Ectodermal cell (in vitro differentiated cells): Measurements from ENCODE around the gene TEX13B. TPM values are rescaled to one million over a fixed set of nuclear protein-coding genes. Genes with fewer than 3 reads are reported as not detected.

Experiments used
- H3K27ac ChIP-seq: 2 replicates; pipeline ENCODE4 v1.7.0; 2013; ENCODE audit warnings: mild to moderate bottlenecking, low read depth, low read length; ENCODE audit not compliant: insufficient read depth, poor library complexity, severe bottlenecking
- H3K27me3 ChIP-seq: 2 replicates; pipeline ENCODE4 v1.7.0; 2013; ENCODE audit warnings: mild to moderate bottlenecking, low read length; ENCODE audit not compliant: insufficient read depth, control insufficient read depth, poor library complexity, severe bottlenecking
- H3K36me3 ChIP-seq: one replicate; pipeline ENCODE4 v1.7.0; 2013; ENCODE audit warnings: low read length; ENCODE audit not compliant: control insufficient read depth, insufficient read depth
- H3K4me1 ChIP-seq: one replicate; pipeline ENCODE4 v1.7.0; 2013; ENCODE audit warnings: low read length; ENCODE audit not compliant: control insufficient read depth, insufficient read depth
- H3K4me3 ChIP-seq: 2 replicates; pipeline ENCODE4 v1.7.0; 2013; ENCODE audit warnings: low read depth, low read length, control low read depth; ENCODE audit not compliant: insufficient read depth
- H3K9me3 ChIP-seq: 2 replicates; pipeline ENCODE4 v1.7.0; 2013; ENCODE audit warnings: mild to moderate bottlenecking, low read length, moderate library complexity; ENCODE audit not compliant: control insufficient read depth
- WGBS, 2 experiments: methylation state at CpG; one replicate each; pipeline ENCODE4 v1.1.7; 2013; ENCODE audit warnings: missing lambda C conversion rate in 2 of 2; 5-methylcytosine and 5-hydroxymethylcytosine counted together
- polyA plus RNA-seq, 4 experiments: library from polyadenylated mRNA; stranded (reverse); fragments of 50-300 nt; gene quantifications; one replicate each; pipeline ENCODE4 v1.2.3, GENCODE V29; 2013

The TEX13B gene, protein sequence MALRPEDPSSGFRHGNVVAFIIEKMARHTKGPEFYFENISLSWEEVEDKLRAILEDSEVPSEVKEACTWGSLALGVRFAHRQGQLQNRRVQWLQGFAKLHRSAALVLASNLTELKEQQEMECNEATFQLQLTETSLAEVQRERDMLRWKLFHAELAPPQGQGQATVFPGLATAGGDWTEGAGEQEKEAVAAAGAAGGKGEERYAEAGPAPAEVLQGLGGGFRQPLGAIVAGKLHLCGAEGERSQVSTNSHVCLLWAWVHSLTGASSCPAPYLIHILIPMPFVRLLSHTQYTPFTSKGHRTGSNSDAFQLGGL
- not detected for polyA plus RNA-seq (2013, experiment 1 of 4)
- 0.21 TPM for polyA plus RNA-seq (2013, experiment 2 of 4)
- not detected for polyA plus RNA-seq (2013, experiment 3 of 4)
- not detected for polyA plus RNA-seq (2013, experiment 4 of 4)

DNA sequence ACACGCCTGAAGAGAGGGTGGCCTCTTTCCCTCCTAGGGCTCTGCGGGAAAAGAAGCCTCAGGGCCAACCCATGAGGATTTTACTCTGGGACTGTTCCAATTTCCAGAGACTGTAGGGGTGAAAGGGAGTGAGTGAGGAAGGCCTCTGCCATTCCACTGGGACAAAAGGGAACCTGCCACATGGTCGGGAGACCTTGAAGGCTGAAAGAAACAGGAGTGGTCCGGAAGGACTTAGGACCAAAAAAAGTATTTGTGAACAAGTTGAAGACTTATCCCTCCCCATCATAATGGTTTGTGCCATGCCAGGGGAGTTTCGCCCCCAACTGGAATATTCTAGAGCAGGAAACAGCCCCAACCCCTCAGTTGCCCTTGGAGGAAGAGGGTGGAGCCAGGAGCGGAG, at the start of gene TEX13B:
TSS of gene TEX13B (minus strand) at position 15 of the 400 bp plus-strand sequence. CDS start 243 bp downstream, outside the sequence.
- Histone ChIP-seq H3K4me1 (no peaks in the 10 kb centered on the region), H3K36me3 (no peaks in the 10 kb centered on the region), H3K9me3 (no peaks in the 10 kb centered on the region), H3K27me3 (no peaks in the 10 kb centered on the region), H3K4me3 (no peak within 1 kb of the TSS), H3K27ac (no peak within 1 kb of the TSS)
- 88 to 98% methylated on average over 6 of the region's 6 CpGs for WGBS, 2 experiments

DNA sequence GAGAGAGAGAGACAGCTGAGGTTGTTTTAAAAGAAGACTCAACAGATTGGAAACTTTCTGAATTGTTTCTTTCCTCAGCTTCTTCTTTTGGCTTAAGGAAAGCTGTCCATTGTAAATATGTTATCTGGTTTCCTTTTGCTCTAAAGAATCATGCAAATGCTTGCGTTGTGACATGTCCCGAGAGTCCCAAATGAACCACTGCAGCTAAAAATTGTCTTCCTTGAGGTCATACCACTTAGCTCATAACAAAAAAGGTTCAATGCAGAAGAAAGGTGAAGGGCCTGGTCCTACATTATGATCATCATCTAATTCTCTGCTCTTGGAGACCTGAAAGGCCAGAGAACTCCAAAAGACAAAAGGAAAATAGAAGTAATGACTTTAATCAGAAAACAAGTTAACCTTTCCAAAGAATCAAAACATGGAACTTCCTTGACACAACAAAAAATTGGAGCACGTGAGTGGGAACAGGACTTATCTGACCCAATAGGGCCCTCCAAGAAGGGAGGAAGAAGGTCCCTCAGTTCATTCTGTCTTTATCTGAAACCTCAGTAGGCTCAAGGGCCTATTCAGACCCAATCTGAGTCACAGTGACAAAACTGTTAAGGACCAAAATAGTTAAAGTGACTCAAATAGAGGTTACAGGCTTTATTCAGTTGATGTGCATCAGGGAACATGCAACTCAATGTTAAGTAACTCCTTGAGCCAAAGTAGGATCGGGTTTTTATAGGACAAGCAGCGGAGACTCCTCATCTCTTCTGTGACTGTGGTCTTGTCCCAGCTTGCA, 48.0 kb upstream of the TEX13B start:
- Histone ChIP-seq H3K27me3 (no peaks in the 10 kb centered on the region), H3K9me3 (no peaks in the 10 kb centered on the region), H3K27ac (no peak overlapping the region), H3K4me1 (no peaks in the 10 kb centered on the region), H3K4me3 (no peak overlapping the region), H3K36me3 (no peaks in the 10 kb centered on the region)
- 92 to 97% methylated on average over 5 of the region's 5 CpGs for WGBS, 2 experiments

DNA sequence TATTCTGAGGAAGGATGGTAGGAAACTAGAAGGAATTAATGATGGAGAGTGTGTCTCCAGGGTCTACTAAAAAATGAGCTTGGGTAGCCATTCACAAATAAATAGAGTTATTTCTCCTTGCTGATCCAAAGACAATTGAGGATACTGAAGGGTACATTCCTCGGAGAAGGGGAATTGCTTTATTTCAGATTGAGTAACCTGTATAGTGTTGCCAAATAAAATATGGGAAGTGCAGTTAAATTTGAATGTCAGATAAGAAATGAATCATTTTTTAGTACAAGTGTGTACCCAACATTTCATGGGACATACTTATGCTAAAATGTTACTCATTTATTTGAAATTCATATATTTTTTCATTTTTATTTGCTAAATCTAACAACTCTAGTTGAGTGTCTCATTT, 46.7 kb upstream of the TEX13B start:
- Histone ChIP-seq H3K4me1 (no peaks in the 10 kb centered on the region), H3K4me3 (no peak overlapping the region), H3K27ac (no peak overlapping the region), H3K9me3 (no peaks in the 10 kb centered on the region), H3K36me3 (no peaks in the 10 kb centered on the region), H3K27me3 (no peaks in the 10 kb centered on the region)
- WGBS, 2 experiments: 94 to 100% methylated on average over 1 of the region's 1 CpG

DNA sequence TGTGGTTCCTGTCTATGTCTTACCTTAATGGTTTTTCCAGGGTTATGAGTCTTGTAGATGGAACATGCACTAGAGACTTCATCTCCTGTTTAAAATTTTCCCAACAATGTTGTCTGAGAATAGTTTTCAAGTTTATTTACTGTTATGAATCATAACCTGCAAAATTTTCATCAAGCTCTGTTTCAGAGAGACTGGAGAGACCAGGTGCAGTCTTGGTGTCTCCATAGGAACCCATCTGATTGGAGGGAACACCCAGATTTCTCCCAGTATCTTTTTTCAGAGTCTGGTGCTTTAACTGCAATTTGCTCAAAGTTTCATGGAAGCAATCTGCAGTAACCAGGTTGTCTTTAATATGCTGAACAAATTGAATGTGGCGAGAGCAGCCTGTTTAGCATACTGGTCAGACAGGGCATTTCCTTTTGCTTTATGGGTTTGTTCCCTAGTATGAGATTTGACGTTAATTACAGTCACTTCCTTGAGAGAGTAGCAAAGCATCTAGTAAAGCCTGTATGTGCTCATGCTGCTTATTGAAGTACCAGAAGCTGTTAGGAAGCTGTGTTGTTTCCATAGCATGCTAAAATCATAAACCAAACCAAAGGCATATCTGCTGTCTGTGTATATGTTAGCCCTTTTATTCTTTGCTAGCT, 43.9 kb upstream of the TEX13B start:
- no peak overlapping the region for H3K4me3 ChIP-seq
- no peaks in the 10 kb centered on the region for H3K4me1 ChIP-seq
- 91 to 93% methylated on average over 2 of the region's 2 CpGs for WGBS, 2 experiments
- no peak overlapping the region for H3K27ac ChIP-seq
- H3K27me3 ChIP-seq: no peaks in the 10 kb centered on the region
- no peaks in the 10 kb centered on the region for H3K9me3 ChIP-seq
- H3K36me3 ChIP-seq: no peaks in the 10 kb centered on the region

DNA sequence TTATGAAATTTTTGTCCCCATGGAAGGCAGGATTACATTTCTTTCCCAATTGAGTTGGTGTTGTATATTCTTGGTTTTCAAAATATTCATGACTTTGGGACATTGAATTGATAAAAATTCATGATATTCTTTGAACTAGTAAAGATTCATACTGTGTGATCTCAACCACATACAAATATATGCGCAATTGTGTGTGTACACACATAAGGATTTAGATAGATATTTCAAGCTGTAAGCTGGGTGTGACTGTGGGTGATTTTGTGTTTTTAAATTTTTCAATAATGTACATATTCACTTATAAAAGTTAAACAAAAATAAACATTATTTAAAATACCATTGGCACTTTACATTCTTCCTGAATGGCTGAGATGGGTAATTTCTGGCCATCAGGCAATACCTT, 43.2 kb upstream of the TEX13B start:
- Histone ChIP-seq H3K9me3 (no peaks in the 10 kb centered on the region), H3K4me1 (no peaks in the 10 kb centered on the region), H3K27ac (no peak overlapping the region), H3K27me3 (no peaks in the 10 kb centered on the region), H3K36me3 (no peaks in the 10 kb centered on the region), H3K4me3 (no peak overlapping the region)
- WGBS, 2 experiments: no CpG with 5 or more reads among the region's 1 CpG

DNA sequence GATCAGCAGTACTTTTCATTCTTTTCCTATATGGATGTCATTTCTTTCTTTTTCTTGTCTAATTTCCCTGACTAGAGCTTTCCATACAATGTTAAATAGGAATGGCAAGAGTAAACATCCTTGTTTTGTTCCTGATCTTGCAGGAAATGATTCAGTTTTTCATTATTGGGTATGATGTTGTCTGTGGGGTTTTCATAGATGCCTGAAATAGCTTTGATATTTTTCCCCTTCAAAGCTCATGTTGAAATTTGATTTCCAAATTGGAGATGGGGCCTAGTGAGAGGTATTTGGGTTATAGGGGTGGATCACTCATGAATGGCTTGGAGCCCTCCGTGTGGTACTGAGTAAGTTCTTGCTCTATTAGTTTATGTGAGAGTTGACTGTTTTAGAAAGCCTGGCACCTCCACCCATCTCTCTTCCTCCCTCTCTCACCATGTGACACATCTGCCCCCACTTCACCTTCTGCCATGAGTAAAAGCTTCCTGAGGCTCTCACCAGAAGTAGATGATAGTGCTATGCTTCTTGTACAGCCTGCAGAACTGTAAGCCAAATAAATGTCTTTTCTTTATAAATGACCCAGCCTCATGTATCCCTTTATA, 40.4 kb upstream of the TEX13B start:
- Histone ChIP-seq H3K36me3 (no peaks in the 10 kb centered on the region), H3K27ac (no peak overlapping the region), H3K27me3 (no peaks in the 10 kb centered on the region), H3K4me3 (no peak overlapping the region), H3K4me1 (no peaks in the 10 kb centered on the region), H3K9me3 (no peaks in the 10 kb centered on the region)
- WGBS, 2 experiments: 60% methylated on average over 1 of the region's 1 CpG; no CpG with 5 or more reads in 1 of the 2 experiments

DNA sequence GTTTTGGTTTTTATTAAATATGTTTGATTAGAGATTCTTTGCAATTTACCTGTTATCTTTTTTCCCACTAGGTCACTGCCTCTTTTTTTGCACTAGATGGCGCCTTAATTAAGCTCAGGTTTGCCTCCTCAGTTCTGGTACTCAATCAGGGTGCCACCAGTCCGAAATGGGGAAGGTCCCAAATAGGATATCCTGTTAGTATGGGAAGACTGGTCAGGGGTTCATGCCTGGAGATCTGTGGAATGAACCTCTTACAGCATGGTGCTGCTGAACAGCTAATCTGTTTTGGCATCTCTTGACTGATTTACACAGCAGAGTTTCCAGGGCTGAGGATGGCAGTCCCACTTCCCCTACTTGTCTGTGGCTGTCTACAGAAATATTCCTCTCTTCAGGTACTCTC, 38.5 kb upstream of the TEX13B start:
- H3K27ac ChIP-seq: no peak overlapping the region
- no peak overlapping the region for H3K4me3 ChIP-seq
- H3K4me1 ChIP-seq: no peaks in the 10 kb centered on the region
- no peaks in the 10 kb centered on the region for H3K9me3 ChIP-seq
- WGBS, 2 experiments: 39 to 41% methylated on average over 2 of the region's 2 CpGs
- no peaks in the 10 kb centered on the region for H3K36me3 ChIP-seq
- H3K27me3 ChIP-seq: no peaks in the 10 kb centered on the region

DNA sequence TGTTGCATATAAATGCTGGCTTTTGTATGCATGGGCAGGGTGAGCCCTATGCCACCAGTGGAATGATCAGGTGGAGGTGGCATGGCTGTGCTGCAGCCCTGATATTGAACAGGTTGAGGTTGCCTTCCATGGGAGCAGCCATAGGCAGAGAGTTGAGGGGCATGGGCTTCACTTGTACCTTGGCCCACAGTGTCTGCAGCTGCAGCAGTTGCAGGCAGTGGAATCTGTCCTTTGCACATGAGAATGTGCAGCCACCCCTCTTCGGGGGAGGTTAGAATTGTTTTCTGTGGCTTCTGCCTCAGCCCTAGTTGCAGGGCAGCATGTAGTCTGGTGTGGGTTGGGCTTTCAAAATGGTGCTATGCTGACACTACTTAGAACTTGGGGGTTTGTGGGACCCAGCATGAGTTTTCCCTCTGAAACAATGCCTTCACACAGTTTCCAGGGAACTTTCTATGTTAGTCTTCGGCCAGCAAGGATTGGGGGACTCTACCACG, 37.3 kb upstream of the TEX13B start:
- Histone ChIP-seq H3K4me3 (no peak overlapping the region), H3K27ac (no peak overlapping the region), H3K27me3 (no peaks in the 10 kb centered on the region), H3K9me3 (no peaks in the 10 kb centered on the region), H3K4me1 (no peaks in the 10 kb centered on the region), H3K36me3 (no peaks in the 10 kb centered on the region)
- WGBS, 2 experiments: 82% methylated on average over 3 of the region's 3 CpGs

DNA sequence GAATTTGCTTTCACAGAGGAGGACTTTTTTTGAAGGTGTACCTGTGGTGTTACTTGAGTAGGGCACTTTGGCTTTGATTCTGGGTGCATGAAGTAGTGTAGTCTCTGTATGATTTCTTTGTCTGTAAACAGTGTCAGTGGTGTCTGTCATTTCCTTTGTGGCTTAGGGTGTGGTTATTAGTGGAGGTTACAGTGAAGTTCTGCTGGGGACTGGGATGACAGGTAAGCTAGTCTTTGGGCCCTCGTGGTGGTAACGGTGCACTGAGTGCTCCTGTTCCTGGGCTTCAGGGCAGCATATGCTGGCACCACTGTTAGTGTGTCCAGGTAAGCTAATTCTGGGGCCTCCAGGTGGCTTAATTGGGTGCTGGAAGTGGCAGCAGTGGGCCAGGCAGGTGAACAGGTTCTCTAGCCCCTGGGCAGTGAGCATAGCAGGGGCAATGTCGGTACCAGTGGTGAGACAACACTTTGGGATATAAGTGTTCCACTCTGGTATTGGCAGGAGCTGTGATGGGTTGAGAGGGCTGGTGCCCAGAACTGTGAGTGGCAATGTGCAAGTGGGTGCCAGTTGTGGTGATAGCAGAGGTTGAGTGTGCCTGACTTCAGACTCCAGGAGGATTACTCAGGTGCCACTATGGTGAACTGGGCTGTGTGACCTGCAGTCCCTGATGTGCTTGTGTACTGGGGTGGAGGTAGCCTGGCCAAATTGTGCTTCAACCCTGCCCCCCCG, 36.6 kb upstream of the TEX13B start:
- no peak overlapping the region for H3K4me3 ChIP-seq
- no peaks in the 10 kb centered on the region for H3K4me1 ChIP-seq
- no peaks in the 10 kb centered on the region for H3K36me3 ChIP-seq
- WGBS, 2 experiments: 93 to 96% methylated on average over 4 of the region's 4 CpGs
- H3K9me3 ChIP-seq: no peaks in the 10 kb centered on the region
- H3K27me3 ChIP-seq: no peaks in the 10 kb centered on the region
- H3K27ac ChIP-seq: no peak overlapping the region
